GM20000 (cell line): ENCODE data around the gene IQCH.

Experiments
- DNase-seq: peaks from one replicate; pipeline ENCODE4 v3.0.0; 2012; ENCODE audit warnings: low spot score
- TF ChIP-seq, protein P1 (sequence below): IDR thresholded peaks from 2 replicates; pipeline ENCODE4 v1.5.1; 2012; ENCODE audit warnings: mild to moderate bottlenecking, control low read depth; ENCODE audit errors: extremely low read depth, missing control alignments

The IQCH gene

DNA sequence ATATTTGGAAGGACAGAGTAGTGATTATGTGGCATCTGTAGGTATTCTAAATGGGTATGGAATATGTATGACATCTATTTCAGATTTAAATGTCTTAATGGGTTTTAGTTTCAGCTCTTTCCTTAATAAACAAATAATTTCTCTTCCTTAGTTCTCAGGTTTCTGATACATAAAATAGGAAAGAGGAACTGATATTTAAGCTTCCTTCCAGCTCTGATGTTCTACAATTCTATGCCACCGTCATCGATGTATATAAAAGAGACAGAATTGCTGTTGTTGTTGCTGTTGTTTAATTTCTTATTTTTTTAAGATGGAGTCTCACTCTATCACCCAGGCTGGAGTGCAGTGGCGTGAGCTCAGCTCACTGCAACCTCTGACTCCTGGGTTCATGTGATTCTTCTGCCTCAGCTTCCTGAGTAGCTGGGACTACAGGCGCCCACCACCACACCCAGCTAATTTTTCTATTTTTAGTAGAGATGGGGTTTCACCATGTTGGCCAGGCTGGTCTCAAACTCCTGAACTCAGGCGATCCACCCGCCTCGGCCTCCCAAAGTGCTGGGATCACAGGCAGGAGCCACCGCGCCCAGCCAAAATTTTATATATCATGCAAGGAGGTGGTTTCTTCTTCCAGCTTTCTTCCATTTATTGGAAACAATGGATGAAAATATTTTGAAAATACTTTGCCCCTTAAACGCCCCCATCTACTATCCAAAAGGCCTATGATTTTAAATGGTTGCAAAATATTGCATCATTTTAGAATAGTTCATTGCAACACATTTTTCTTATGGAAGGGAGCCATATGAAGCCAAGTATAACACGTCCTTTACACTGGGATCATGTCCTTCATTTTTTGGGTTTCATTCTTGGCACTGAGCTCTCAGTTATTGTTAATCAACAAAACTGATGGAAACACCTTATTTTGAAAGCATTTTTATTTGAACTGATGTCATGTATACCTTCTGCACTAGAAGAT lies 252.5 kb downstream of the IQCH start:
- DNase-seq = no peak
- TF ChIP-seq, protein P1, sequence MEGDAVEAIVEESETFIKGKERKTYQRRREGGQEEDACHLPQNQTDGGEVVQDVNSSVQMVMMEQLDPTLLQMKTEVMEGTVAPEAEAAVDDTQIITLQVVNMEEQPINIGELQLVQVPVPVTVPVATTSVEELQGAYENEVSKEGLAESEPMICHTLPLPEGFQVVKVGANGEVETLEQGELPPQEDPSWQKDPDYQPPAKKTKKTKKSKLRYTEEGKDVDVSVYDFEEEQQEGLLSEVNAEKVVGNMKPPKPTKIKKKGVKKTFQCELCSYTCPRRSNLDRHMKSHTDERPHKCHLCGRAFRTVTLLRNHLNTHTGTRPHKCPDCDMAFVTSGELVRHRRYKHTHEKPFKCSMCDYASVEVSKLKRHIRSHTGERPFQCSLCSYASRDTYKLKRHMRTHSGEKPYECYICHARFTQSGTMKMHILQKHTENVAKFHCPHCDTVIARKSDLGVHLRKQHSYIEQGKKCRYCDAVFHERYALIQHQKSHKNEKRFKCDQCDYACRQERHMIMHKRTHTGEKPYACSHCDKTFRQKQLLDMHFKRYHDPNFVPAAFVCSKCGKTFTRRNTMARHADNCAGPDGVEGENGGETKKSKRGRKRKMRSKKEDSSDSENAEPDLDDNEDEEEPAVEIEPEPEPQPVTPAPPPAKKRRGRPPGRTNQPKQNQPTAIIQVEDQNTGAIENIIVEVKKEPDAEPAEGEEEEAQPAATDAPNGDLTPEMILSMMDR = no peak

DNA sequence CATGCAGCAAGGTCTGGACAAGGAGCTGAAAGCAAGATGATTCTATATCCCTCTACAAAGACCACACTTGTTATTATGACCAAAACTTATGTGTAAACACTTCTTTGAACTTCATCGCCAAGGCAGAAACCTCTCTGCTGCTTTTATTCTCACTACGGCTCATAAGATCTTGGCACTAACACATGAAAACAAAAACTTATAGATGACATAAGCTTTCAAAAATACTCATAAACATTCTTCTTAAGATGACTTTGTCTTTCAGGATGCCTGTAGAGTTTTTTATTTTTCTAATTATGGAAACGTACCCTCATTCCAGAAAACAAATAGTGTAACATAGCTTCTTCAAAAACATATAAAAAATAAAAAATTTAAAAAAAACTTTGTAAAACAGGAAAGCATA lies 253.8 kb downstream of the IQCH start:
- no peak for DNase-seq
- TF ChIP-seq, protein P1 = no peak

DNA sequence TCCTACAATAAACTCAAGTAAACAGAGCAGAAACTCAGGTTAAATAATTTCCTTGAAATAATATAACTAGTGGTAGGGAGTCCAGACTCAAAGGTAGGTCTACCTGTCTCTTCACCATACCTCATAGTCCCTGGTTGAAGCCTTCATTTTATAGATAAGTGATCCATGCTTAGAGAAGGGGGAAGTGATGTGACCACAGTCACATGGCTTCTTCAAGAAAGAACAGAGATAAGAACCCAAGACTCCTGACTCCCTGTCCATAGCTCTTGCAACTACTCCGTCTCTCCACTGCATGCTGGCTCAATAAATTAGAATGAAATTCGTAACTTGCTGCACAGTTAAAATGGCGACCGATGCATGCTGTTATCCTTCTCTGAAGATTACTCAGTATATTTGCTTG lies 255.3 kb downstream of the IQCH start:
- TF ChIP-seq, protein P1 = no peak
- no peak for DNase-seq

DNA sequence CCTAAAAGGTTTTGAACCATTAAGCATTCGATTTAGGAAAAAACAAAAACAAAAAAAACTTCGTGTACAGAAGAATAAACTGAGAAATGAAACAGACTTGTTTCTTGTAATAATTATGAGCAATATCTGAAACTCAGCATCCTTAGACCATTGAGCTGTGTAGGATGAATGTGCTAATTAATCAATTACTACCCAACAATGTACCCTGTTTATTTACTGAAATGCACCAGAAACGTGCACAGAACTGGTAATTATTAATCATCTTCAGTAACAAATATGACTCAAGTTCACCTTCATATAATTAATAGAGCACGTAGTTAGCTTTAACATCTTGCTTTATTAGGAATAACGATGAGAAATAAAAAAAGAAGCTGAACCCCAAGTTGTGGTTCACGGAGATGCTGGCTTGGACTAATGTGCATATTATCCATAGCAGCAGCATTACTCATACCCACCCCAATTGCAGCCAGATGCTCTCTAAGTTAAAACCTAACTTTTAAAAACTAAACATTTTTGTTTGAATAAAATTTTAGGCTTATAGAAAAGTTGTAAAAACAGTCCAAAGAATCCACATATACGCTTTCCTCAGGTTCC lies 256.1 kb downstream of the IQCH start:
- TF ChIP-seq, protein P1 = no peak
- no peak for DNase-seq

DNA sequence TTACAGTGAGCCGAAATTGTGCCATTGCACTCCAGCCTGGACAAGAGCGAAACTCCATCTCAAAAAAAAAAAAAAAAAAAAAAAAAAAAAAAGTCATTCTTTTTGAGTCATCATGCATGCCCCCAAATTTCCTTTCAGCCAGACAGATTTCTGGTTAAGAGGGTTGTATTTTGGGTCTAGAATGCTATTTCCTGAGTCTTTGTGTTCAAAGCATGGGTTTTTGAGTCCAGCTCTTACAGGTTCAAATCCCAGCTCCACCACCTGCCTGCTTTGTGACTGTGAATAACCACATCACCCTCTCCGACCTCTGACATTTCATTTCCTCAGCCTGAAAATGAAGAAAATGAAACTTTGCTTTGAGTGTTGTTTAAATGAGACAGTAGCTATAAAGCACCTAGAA lies 257.0 kb downstream of the IQCH start:
- TF ChIP-seq, protein P1 = no peak
- no peak for DNase-seq

DNA sequence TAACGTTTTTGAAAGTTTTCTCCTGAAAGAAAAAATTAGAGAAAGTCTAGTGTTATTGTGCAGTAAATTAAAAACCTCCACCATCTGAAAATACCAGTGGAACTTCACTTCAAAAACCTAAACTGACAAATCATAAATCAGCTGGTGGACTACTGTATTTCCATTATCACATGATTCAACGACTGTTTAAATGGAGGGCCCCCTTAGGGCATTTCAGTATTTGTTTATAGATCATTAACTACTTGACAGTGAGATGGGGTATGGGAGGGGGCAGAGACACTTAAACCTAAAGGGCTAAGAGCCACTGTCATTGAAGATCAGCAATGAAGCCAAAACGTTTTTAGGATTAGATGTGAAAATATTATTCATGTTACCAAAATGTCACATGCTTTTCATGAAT lies 257.6 kb downstream of the IQCH start:
- no peak for DNase-seq
- TF ChIP-seq, protein P1 = no peak
